ENCODE results near the gene SERTAD4.

DNA sequence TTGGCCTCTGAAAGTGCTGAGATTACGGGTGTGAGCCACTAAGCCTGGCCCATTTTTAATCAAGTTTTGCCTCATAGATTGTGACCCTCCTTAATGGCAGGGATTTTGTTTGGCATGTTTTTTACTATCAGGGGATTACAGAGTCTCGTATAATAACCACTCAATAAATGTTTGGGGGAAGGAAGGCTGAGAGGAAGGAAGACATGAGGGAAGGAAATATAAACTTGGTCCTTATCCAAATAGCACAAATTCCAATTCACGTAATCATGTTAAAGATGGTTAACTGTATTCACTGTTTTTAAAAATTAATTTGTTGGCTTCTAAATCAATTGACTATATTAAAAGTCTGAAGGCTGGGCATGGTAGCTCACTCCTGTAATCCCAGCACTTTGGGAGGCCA is 30.9 kb upstream of the SERTAD4 start:
- TF ChIP-seq, protein P1, sequence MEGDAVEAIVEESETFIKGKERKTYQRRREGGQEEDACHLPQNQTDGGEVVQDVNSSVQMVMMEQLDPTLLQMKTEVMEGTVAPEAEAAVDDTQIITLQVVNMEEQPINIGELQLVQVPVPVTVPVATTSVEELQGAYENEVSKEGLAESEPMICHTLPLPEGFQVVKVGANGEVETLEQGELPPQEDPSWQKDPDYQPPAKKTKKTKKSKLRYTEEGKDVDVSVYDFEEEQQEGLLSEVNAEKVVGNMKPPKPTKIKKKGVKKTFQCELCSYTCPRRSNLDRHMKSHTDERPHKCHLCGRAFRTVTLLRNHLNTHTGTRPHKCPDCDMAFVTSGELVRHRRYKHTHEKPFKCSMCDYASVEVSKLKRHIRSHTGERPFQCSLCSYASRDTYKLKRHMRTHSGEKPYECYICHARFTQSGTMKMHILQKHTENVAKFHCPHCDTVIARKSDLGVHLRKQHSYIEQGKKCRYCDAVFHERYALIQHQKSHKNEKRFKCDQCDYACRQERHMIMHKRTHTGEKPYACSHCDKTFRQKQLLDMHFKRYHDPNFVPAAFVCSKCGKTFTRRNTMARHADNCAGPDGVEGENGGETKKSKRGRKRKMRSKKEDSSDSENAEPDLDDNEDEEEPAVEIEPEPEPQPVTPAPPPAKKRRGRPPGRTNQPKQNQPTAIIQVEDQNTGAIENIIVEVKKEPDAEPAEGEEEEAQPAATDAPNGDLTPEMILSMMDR (conservative IDR thresholded peaks at IDR 0.05; ENCODE audit: low read length): no peak
- no peak for TF ChIP-seq EZH2phosphoT487 (IDR thresholded peaks at IDR 0.05; ENCODE audit: borderline replicate concordance)

All from Loucy (cell line).